Stimulated activated CD4-positive, alpha-beta T cell treated with anti-CD3 and anti-CD28 coated beads, Interleukin-4, amount 100 ng/mL, for 48 hours (primary cell): Measurements from ENCODE around the gene USH2A.

Source experiments
- DNase-seq, 2 donors: peaks; one replicate each; pipeline ENCODE4 v3.0.0-alpha.2; 2020; ENCODE audit warnings: low read depth in 2 of 2

The USH2A gene

GRCh38 chr1:216422821-216423520, at the start of gene USH2A:
TSS of gene USH2A (minus strand) at chr1:216423448. CDS start at chr1:216422336, 1,112 bp downstream.
- DNase-seq, result no peak

GRCh38 chr1:216466162-216466801, 43.0 kb upstream of the USH2A start:
- no peak for DNase-seq

GRCh38 chr1:216464489-216464888, 41.2 kb upstream of the USH2A start:
- no peak for DNase-seq

- no peak for DNase-seq
Observed at GRCh38 chr1:216462066-216462775, 39.0 kb upstream of the USH2A start.

GRCh38 chr1:216461466-216461865, 38.2 kb upstream of the USH2A start:
- DNase-seq, result no peak

- no peak for DNase-seq
Observed at GRCh38 chr1:216459651-216460207, 36.5 kb upstream of the USH2A start.

GRCh38 chr1:216458812-216459211, 35.6 kb upstream of the USH2A start:
- no peak for DNase-seq

- no peak for DNase-seq
Observed at GRCh38 chr1:216457356-216457755, 34.1 kb upstream of the USH2A start.

GRCh38 chr1:216456682-216457081, 33.4 kb upstream of the USH2A start:
- DNase-seq, result no peak

GRCh38 chr1:216453777-216454176, 30.5 kb upstream of the USH2A start:
- no peak for DNase-seq

- DNase-seq, result no peak
Observed at GRCh38 chr1:216450227-216450626, 27.0 kb upstream of the USH2A start.

GRCh38 chr1:216448011-216448510, 24.8 kb upstream of the USH2A start:
- no peak for DNase-seq

- no peak for DNase-seq
Observed at GRCh38 chr1:216437603-216438002, 14.4 kb upstream of the USH2A start.

GRCh38 chr1:216434232-216434631, 11.0 kb upstream of the USH2A start:
- no peak for DNase-seq

- no peak for DNase-seq
Observed at GRCh38 chr1:216433175-216433574, 9.9 kb upstream of the USH2A start.

GRCh38 chr1:216430744-216431143, 7.5 kb upstream of the USH2A start:
- DNase-seq, result no peak

- no peak for DNase-seq
Observed at GRCh38 chr1:216425577-216425976, 2.3 kb upstream of the USH2A start.

GRCh38 chr1:216420746-216421145, 2.5 kb downstream of the USH2A start:
- no peak for DNase-seq

- DNase-seq, result no peak
Observed at GRCh38 chr1:216420263-216420662, 3.0 kb downstream of the USH2A start.

GRCh38 chr1:216416488-216416887, 6.8 kb downstream of the USH2A start:
- DNase-seq, result no peak

- no peak for DNase-seq
Observed at GRCh38 chr1:216410026-216410425, 13.2 kb downstream of the USH2A start.

- no peak for DNase-seq
Observed at GRCh38 chr1:216390956-216391355, 32.3 kb downstream of the USH2A start.
